HepG2 (cell line): ENCODE results near the gene TBC1D10B. TPM values are rescaled to one million over a fixed set of nuclear protein-coding genes. Genes with fewer than 3 reads are reported as not detected.

Experiments used
- ARID5B ChIP-seq: IDR thresholded peaks from 2 replicates; pipeline ENCODE4 v1.4.0; 2020; ENCODE audit warnings: mild to moderate bottlenecking, missing genetic modification reagents
- BORCS8-MEF2B ChIP-seq: sonication (generic); formaldehyde crosslinking; IDR thresholded peaks from 2 replicates; pipeline ENCODE4 v1.8.0; 2022; ENCODE audit warnings: mild to moderate bottlenecking, missing genetic modification reagents
- ERF ChIP-seq: IDR thresholded peaks from 2 replicates; pipeline ENCODE4 v1.6.1; 2018; ENCODE audit warnings: missing biosample characterization, missing genetic modification reagents
- NAIF1 ChIP-seq: sonication (generic); formaldehyde crosslinking; IDR thresholded peaks from 2 replicates; pipeline ENCODE4 v1.5.0; 2020; ENCODE audit warnings: mild to moderate bottlenecking, missing genetic modification reagents, borderline replicate concordance
- NR2C2 ChIP-seq: sonication (generic); formaldehyde crosslinking; IDR thresholded peaks from 2 replicates; pipeline ENCODE4 v1.4.0; 2020; ENCODE audit warnings: missing genetic modification reagents, mild to moderate bottlenecking, moderate library complexity, borderline replicate concordance
- NR2F6 ChIP-seq, 2 experiments: IDR thresholded peaks; 2 replicates each; pipeline ENCODE4 v1.6.1; 2016; ENCODE audit warnings: antibody characterized with exemption in 1 of 2, mild to moderate bottlenecking in 1 of 2
- RBM39 ChIP-seq: fragments of 200-400 bp; formaldehyde crosslinking; IDR thresholded peaks from one replicate; pipeline ENCODE4 v1.6.1; 2018; ENCODE audit warnings: antibody characterized with exemption, mild to moderate bottlenecking, low read depth, low read length; ENCODE audit not compliant: poor library complexity, severe bottlenecking
- SCMH1 ChIP-seq: sonication (generic); formaldehyde crosslinking; IDR thresholded peaks from 2 replicates; pipeline ENCODE4 v1.9.0; 2021; ENCODE audit warnings: missing genetic modification reagents, mild to moderate bottlenecking, borderline replicate concordance
- TBL1XR1 ChIP-seq: fragments of 150-350 bp; IDR thresholded peaks from 2 replicates; pipeline ENCODE4 v1.6.1; 2014; ENCODE audit warnings: borderline replicate concordance, low read length; ENCODE audit not compliant: partially characterized antibody
- THAP9 ChIP-seq: sonication (generic); formaldehyde crosslinking; IDR thresholded peaks from 2 replicates; pipeline ENCODE4; 2020; ENCODE audit warnings: missing genetic modification reagents, mild to moderate bottlenecking, borderline replicate concordance
- XRCC5 ChIP-seq: fragments of 200-400 bp; formaldehyde crosslinking; optimal IDR thresholded peaks from 2 replicates; pipeline ENCODE3; 2017; ENCODE audit warnings: mild to moderate bottlenecking, low read length
- ZNF207 ChIP-seq: fragments of 450-650 bp; IDR thresholded peaks from 2 replicates; pipeline ENCODE4 v1.6.1; 2016; ENCODE audit warnings: antibody characterized with exemption, borderline replicate concordance
- ZNF264 ChIP-seq: sonication (generic); formaldehyde crosslinking; IDR thresholded peaks from 2 replicates; pipeline ENCODE4 v1.4.0; 2020; ENCODE audit warnings: missing genetic modification reagents
- ZNF792 ChIP-seq: IDR thresholded peaks from 2 replicates; pipeline ENCODE4 v1.6.1; 2016
- ZNF878 ChIP-seq: sonication (generic); formaldehyde crosslinking; IDR thresholded peaks from 2 replicates; pipeline ENCODE4 v1.8.1; 2023; ENCODE audit warnings: mild to moderate bottlenecking, missing genetic modification reagents, moderate library complexity
- polyA plus RNA-seq, 8 experiments: library from polyadenylated mRNA; depleted of rRNA in 3 of 8; stranded (reverse) in 7 of 8; unstranded in 1 of 8; fragments of >200 nt; fragmentation: Illumina TruSeq in 4 of 8; extraction: Trizol in 4 of 8; gene quantifications; 2 replicates each; pipeline versions ENCODE4 v1.2.1 to v1.2.3, GENCODE V29; 2011 to 2016; ENCODE audit warnings: low read depth in 4 of 8, missing spikeins in 1 of 8, mixed read lengths in 1 of 8; ENCODE audit not compliant: insufficient read depth in 1 of 8
- total RNA-seq, 5 experiments: library from RNA; depleted of rRNA; stranded (reverse); fragments of >200 nt; fragmentation: Illumina TruSeq; extraction: Trizol; gene quantifications; 2 replicates each; pipeline ENCODE4 v1.2.3, GENCODE V29; 2016; ENCODE audit warnings: low read depth in 1 of 5
- TF ChIP-seq, protein P1 (sequence below): sonication (generic); formaldehyde crosslinking; IDR thresholded peaks from 2 replicates; pipeline ENCODE4 v1.4.0; 2020; ENCODE audit warnings: missing genetic modification reagents

The TBC1D10B gene
- total and polyA plus RNA-seq, 2 of the 13 experiments (the other 11 are each of a cell fraction or from before 2014, with no cell fraction given), result 15.7 to 24.8 TPM

DNA sequence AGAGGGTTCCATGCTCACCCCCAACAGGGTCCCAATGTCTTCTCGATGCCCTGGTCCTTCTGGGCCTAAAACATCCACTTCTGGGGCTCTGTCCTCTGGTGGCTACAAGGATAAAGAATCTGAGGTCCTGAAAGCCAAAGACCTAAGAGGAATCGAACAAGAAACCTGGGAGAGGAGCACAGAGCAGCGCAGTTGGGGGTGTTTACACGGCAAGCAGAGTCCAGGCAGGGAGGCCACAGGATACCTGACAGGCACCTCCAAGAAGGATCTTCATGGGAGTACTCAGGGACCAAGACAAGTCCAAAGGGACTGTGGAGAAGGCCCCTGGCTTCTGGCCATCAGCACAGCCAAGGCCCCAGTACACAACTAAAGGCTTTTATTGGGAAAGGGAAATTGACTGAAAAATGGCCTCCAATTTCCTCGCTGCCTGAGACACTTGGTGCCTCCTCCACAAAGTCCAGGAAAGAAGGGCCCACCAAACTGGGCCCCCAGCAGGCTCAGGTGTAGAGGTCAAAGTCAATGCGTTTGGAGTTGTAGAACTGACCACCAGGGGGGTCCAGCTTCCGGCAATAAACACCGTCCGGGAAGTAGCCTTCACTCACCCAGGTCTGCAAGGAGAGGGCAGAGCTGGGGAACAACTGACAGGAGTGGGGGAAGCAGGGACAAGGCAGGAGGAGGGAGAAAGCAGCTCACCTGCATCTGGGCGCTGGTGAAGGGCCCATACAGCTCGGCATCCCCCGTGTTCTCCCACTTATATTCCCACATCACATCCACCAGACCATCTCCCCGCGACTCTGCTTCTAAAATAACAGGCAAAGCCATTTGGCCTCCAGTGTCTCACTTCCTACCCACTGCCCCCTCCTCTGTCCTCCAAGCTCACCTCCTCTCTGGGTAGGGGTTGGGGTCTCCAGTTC is 17.5 kb downstream of the TBC1D10B start (continued):
- TF ChIP-seq NAIF1 (CRISPR knock-in tag) (no peak), RBM39 (no peak), XRCC5 (peak; percentile 81), NR2C2 (peak; percentile 28; the same call in 1 of the 2 replicates), ERF (CRISPR knock-in tag) (0 out of 2 replicates have a peak, but pooled peaks have one; percentile 25), THAP9 (CRISPR knock-in tag) (peak; percentile 34; the same call in 1 of the 2 replicates), ZNF878 (CRISPR knock-in tag) (no peak), ARID5B (no peak), NR2F6 (IDR thresholded peaks at IDR 0.05) (no peak), NR2F6 (CRISPR knock-in tag; IDR thresholded peaks at IDR 0.05) (peak; percentile 73; the same call in 1 of the 2 replicates), ZNF207 (no peak), ZNF264 (CRISPR knock-in tag) (no peak), BORCS8-MEF2B (CRISPR knock-in tag) (no peak; the same call in 1 of the 2 replicates), SCMH1 (CRISPR knock-in tag) (no peak), ZNF792 (CRISPR knock-in tag) (no peak), TBL1XR1 (no peak)
- TF ChIP-seq, protein P1, sequence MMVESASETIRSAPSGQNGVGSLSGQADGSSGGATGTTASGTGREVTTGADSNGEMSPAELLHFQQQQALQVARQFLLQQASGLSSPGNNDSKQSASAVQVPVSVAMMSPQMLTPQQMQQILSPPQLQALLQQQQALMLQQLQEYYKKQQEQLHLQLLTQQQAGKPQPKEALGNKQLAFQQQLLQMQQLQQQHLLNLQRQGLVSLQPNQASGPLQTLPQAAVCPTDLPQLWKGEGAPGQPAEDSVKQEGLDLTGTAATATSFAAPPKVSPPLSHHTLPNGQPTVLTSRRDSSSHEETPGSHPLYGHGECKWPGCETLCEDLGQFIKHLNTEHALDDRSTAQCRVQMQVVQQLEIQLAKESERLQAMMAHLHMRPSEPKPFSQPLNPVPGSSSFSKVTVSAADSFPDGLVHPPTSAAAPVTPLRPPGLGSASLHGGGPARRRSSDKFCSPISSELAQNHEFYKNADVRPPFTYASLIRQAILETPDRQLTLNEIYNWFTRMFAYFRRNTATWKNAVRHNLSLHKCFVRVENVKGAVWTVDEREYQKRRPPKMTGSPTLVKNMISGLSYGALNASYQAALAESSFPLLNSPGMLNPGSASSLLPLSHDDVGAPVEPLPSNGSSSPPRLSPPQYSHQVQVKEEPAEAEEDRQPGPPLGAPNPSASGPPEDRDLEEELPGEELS (CRISPR knock-in tag), result no peak
